Testis (tissue), 3 donors: ENCODE results near the gene DGKB. TPM values are rescaled to one million over a fixed set of nuclear protein-coding genes. Genes with fewer than 3 reads are reported as not detected.

Source experiments
- DNase-seq: peaks from one replicate; pipeline ENCODE4 v3.0.0-alpha.2; 2019
- H3K27ac ChIP-seq, 2 donors: fragments of 200-600 bp; sonication (generic); one replicate each; pipeline ENCODE4 v1.5.1; 2019
- H3K27me3 ChIP-seq: fragments of 200-600 bp; sonication (generic); one replicate; pipeline ENCODE4 v1.5.1; 2019
- H3K36me3 ChIP-seq: fragments of 200-600 bp; sonication (generic); one replicate; pipeline ENCODE4 v1.5.1; 2017; ENCODE audit warnings: low read depth; ENCODE audit errors: missing control alignments
- H3K4me1 ChIP-seq: fragments of 200-600 bp; sonication (generic); one replicate; pipeline ENCODE4 v1.5.1; 2019
- H3K4me3 ChIP-seq, 2 donors: fragments of 200-600 bp; sonication (generic); one replicate each; pipeline ENCODE4 v1.5.1; 2017 to 2019
- H3K9me3 ChIP-seq: fragments of 200-600 bp; sonication (generic); one replicate; pipeline ENCODE4 v1.5.1; 2017
- CTCF ChIP-seq, 3 experiments: fragments of 450-650 bp in 2 of 3; fragments of 200-600 bp in 1 of 3; sonication (generic) in 1 of 3; IDR thresholded peaks; one replicate each; pipeline ENCODE4 v1.5.1; 2016 to 2019; ENCODE audit warnings: antibody characterized with exemption in 3 of 3, mild to moderate bottlenecking in 2 of 3, moderate library complexity in 1 of 3
- POLR2A ChIP-seq: fragments of 450-650 bp; IDR thresholded peaks from one replicate; pipeline ENCODE4 v1.6.1; 2017; ENCODE audit warnings: antibody characterized with exemption, mild to moderate bottlenecking, moderate library complexity
- WGBS, 2 donors: methylation state at CpG; one replicate each; pipeline ENCODE4 v1.1.5; 2018; 5-methylcytosine and 5-hydroxymethylcytosine counted together
- intact Hi-C: fragments of 100-400 bp; cut with DNase I; formaldehyde crosslinking; loops from one replicate; pipeline ENCODE4 v1.15.1; 2023; ENCODE audit warnings: low total_unique reads
- polyA plus RNA-seq: library from polyadenylated mRNA; stranded (reverse); fragments of 350-450 nt; fragmentation: Illumina TruSeq; extraction: RNeasy Lipid Tissue Mini Kit (QIAGEN cat#74804); gene quantifications from one replicate; pipeline ENCODE4 v1.2.3, GENCODE V29; 2014; ENCODE audit warnings: low read depth, low replicate concordance; ENCODE audit not compliant: insufficient read depth
- total RNA-seq, 2 donors: library from RNA; depleted of rRNA; stranded (reverse); fragments of >200 nt; gene quantifications; one replicate each; pipeline ENCODE4 v1.2.3, GENCODE V29; 2016

The DGKB gene
- total and polyA plus RNA-seq, 3 donors from 2014 or later: 0.17 to 1.1 (median 0.55) TPM

DNA sequence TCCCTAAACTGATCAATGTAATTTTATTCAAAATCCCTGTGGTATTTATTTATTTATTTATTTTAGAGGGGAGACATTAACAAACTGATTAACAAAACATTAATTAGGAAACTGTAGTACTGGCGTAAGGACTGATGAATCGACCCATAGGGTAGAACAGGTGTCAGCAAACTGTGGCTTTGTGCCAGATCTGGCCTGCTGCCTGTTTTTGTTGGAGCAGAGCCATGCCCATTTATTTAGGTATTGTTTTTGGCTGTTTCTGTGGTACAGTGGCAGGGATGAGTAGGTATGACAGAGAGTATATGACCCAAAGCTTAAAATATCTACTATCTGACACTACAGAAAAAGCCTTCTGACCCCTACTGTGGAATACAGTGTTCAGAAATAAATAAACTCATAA lies 580.6 kb downstream of the DGKB start:
- TF ChIP-seq POLR2A (no peak), CTCF (IDR thresholded peaks at IDR 0.05) (no peak)
- Histone ChIP-seq H3K9me3 (no peaks in the 10 kb centered on the region), H3K27ac (no peak overlapping the region), H3K36me3 (no peaks in the 10 kb centered on the region), H3K4me3 (no peak overlapping the region), H3K4me1 (no peaks in the 10 kb centered on the region), H3K27me3 (no peaks in the 10 kb centered on the region)
- intact Hi-C loops: no loop called here
- 76 to 82% methylated on average over 2 of the region's 2 CpGs for WGBS, 2 donors
- no peak for DNase-seq

GRCh38 chr7:14309432-14309831 lies 593.1 kb downstream of the DGKB start:
- DNase-seq: no peak
- no peaks in the 10 kb centered on the region for H3K36me3 ChIP-seq
- no peaks in the 10 kb centered on the region for H3K4me1 ChIP-seq
- H3K27me3 ChIP-seq: no peaks in the 10 kb centered on the region
- H3K27ac ChIP-seq: no peak overlapping the region
- H3K9me3 ChIP-seq: no peaks in the 10 kb centered on the region
- H3K4me3 ChIP-seq: no peak overlapping the region
- intact Hi-C loops: no loop called here
- TF ChIP-seq POLR2A (no peak), CTCF (IDR thresholded peaks at IDR 0.05) (no peak)

DNA sequence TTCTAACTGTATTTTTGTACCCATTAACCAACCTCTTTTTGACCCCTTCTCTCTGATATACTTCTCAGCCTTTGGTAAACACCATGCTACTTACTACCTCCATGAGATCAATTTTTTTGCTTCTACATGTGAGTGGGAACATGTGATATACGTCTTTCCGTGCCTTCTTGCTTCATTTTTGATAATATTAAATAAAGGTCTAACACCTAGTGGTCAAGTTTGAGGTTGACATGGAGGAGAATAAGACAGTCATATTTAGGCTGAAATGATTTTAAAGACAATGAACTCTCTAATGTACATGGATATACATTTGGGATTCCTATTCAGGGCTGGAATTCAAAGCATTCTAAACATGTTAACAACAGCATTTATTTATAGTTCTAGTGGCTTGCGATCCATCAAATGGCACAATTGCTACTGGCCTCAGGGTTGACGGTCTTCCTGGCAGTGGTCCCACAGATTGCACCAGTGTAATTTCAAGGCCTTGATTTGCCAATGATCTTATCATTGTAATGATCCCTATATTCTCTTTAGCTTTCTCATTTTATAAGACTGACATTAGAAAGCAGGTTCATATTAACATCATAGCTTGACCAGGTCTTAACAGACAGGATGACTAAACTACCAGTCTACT lies 597.2 kb downstream of the DGKB start:
- Histone ChIP-seq H3K4me3 (no peak overlapping the region), H3K27ac (no peak overlapping the region), H3K27me3 (no peaks in the 10 kb centered on the region), H3K36me3 (no peaks in the 10 kb centered on the region), H3K4me1 (no peaks in the 10 kb centered on the region), H3K9me3 (no peaks in the 10 kb centered on the region)
- WGBS, 2 donors: 84 to 92% methylated on average over 4 of the region's 4 CpGs
- TF ChIP-seq CTCF (IDR thresholded peaks at IDR 0.05) (peak in 1 of 3 experiments; percentile 28), POLR2A (no peak)
- intact Hi-C loops: no loop called here
- no peak for DNase-seq

GRCh38 chr7:14303536-14303935 lies 599.0 kb downstream of the DGKB start:
- no peaks in the 10 kb centered on the region for H3K4me1 ChIP-seq
- no peaks in the 10 kb centered on the region for H3K36me3 ChIP-seq
- no peak overlapping the region for H3K27ac ChIP-seq
- 96 to 98% methylated on average over 2 of the region's 2 CpGs for WGBS, 2 donors
- no peak for TF ChIP-seq POLR2A
- TF ChIP-seq CTCF (IDR thresholded peaks at IDR 0.05): no peak
- no peak overlapping the region for H3K4me3 ChIP-seq
- no peaks in the 10 kb centered on the region for H3K9me3 ChIP-seq
- H3K27me3 ChIP-seq: no peaks in the 10 kb centered on the region
- intact Hi-C loops: no loop called here
- no peak for DNase-seq

GRCh38 chr7:14294637-14295036 lies 607.9 kb downstream of the DGKB start:
- H3K27me3 ChIP-seq: no peaks in the 10 kb centered on the region
- no peak overlapping the region for H3K4me3 ChIP-seq
- 86% methylated on average over 1 of the region's 1 CpG for WGBS, 2 donors
- H3K9me3 ChIP-seq: no peaks in the 10 kb centered on the region
- no peak overlapping the region for H3K27ac ChIP-seq
- no peaks in the 10 kb centered on the region for H3K36me3 ChIP-seq
- no peaks in the 10 kb centered on the region for H3K4me1 ChIP-seq
- DNase-seq: no peak
- intact Hi-C loops: no loop called here
- no peak for TF ChIP-seq CTCF (IDR thresholded peaks at IDR 0.05)
- no peak for TF ChIP-seq POLR2A
